Breast epithelium (tissue), 4 donors: ENCODE data around the gene FNDC1. TPM values are rescaled to one million over a fixed set of nuclear protein-coding genes. Genes with fewer than 3 reads are reported as not detected.

ENCODE experiments used
- DNase-seq, 2 donors: peaks; one replicate each; pipeline ENCODE4 v3.0.0-alpha.2; 2019; ENCODE audit warnings: low spot score in 2 of 2
- H3K27ac ChIP-seq, 2 donors: fragments of 200-600 bp; sonication (generic) in 1 of 2; one replicate each; pipeline ENCODE4 v1.5.1; 2016 to 2019; ENCODE audit warnings: mild to moderate bottlenecking in 1 of 2
- H3K27me3 ChIP-seq, 2 donors: fragments of 200-600 bp; sonication (generic) in 1 of 2; one replicate each; pipeline versions ENCODE4 v1.5.1 to v1.6.0; 2017 to 2019; ENCODE audit warnings: control low read depth in 1 of 2, mild to moderate bottlenecking in 1 of 2
- H3K36me3 ChIP-seq: fragments of 200-600 bp; one replicate; pipeline ENCODE4 v1.5.1; 2019
- H3K4me1 ChIP-seq, 2 donors: fragments of 200-600 bp; sonication (generic); one replicate each; pipeline ENCODE4 v1.5.1; 2016 to 2019; ENCODE audit warnings: control low read depth in 1 of 2
- H3K4me3 ChIP-seq, 3 donors: fragments of 200-600 bp; sonication (generic); 1 replicate in 2 of 3; 2 replicates in 1 of 3; pipeline ENCODE4 v1.5.1; 2016 to 2019; ENCODE audit warnings: mild to moderate bottlenecking in 3 of 3, moderate library complexity in 2 of 3
- H3K9me3 ChIP-seq, 2 donors: fragments of 200-600 bp; sonication (generic) in 1 of 2; one replicate each; pipeline ENCODE4 v1.5.1; 2016 to 2019; ENCODE audit warnings: control low read depth in 1 of 2
- POLR2A ChIP-seq: fragments of 450-650 bp; IDR thresholded peaks from one replicate; pipeline ENCODE4 v1.6.1; 2016; ENCODE audit warnings: antibody characterized with exemption, mild to moderate bottlenecking, moderate library complexity
- POLR2AphosphoS5 ChIP-seq, 3 donors: sonication (generic); formaldehyde crosslinking; IDR thresholded peaks; one replicate each; pipeline ENCODE4 v1.6.1; 2017; ENCODE audit warnings: antibody characterized with exemption in 3 of 3
- intact Hi-C: fragments of 100-400 bp; cut with DNase I; formaldehyde crosslinking; loops from one replicate; pipeline ENCODE4 v1.15.1; 2023; ENCODE audit warnings: low total_unique reads
- total RNA-seq, 3 donors: library from RNA; depleted of rRNA; stranded (reverse); fragments of >200 nt; gene quantifications; one replicate each; pipeline ENCODE4 v1.1.0, GENCODE V29; 2016
- TF ChIP-seq, protein P1 (sequence below), 3 donors: fragments of 450-650 bp; IDR thresholded peaks; one replicate each; pipeline ENCODE4 v1.5.1; 2016 to 2017; ENCODE audit warnings: antibody characterized with exemption in 3 of 3, mild to moderate bottlenecking in 3 of 3, moderate library complexity in 3 of 3

FNDC1 gene
- total RNA-seq, 3 donors from 2014 or later: 0.15 to 10.1 (median 0.33) TPM

DNA sequence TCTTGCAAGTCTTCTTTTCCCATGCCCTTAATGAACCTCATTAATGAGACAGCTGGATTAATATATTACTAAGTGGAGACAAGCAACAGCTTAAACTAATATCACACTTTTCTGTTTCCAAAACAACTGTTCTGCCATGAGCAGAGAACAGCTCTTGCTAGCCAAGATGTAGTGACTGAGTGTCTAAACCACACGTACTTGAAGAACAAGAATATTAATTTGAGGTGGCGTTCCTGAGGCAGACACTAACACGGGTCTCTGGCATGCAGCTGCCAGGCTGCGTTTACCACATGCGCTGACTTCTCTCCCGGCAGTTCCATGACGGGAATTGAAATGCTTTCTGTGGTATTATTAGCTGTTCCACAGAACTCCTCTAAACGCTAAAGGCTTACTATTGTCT lies 80.6 kb downstream of the FNDC1 start:
- Histone ChIP-seq H3K27ac (peak overlapping the region in 1 of 2 donors; percentile 1), H3K36me3 (no peaks in the 10 kb centered on the region), H3K4me1 (no peaks in the 10 kb centered on the region), H3K9me3 (no peaks in the 10 kb centered on the region), H3K4me3 (no peak overlapping the region), H3K27me3 (no peaks in the 10 kb centered on the region)
- peak in 1 of 2 donors; percentile 30 for DNase-seq
- intact Hi-C loops: no loop called here
- TF ChIP-seq, protein P1, sequence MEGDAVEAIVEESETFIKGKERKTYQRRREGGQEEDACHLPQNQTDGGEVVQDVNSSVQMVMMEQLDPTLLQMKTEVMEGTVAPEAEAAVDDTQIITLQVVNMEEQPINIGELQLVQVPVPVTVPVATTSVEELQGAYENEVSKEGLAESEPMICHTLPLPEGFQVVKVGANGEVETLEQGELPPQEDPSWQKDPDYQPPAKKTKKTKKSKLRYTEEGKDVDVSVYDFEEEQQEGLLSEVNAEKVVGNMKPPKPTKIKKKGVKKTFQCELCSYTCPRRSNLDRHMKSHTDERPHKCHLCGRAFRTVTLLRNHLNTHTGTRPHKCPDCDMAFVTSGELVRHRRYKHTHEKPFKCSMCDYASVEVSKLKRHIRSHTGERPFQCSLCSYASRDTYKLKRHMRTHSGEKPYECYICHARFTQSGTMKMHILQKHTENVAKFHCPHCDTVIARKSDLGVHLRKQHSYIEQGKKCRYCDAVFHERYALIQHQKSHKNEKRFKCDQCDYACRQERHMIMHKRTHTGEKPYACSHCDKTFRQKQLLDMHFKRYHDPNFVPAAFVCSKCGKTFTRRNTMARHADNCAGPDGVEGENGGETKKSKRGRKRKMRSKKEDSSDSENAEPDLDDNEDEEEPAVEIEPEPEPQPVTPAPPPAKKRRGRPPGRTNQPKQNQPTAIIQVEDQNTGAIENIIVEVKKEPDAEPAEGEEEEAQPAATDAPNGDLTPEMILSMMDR (IDR thresholded peaks at IDR 0.05): no peak
- TF ChIP-seq POLR2A: no peak
- TF ChIP-seq POLR2AphosphoS5 (IDR thresholded peaks at IDR 0.05): no peak

- no peaks in the 10 kb centered on the region for H3K4me1 ChIP-seq
- no peaks in the 10 kb centered on the region for H3K27me3 ChIP-seq
- intact Hi-C loops: no loop called here
- no peak overlapping the region for H3K27ac ChIP-seq
- H3K36me3 ChIP-seq: no peaks in the 10 kb centered on the region
- H3K4me3 ChIP-seq: no peak overlapping the region
- no peaks in the 10 kb centered on the region for H3K9me3 ChIP-seq
- TF ChIP-seq POLR2A: no peak
- TF ChIP-seq, protein P1 (IDR thresholded peaks at IDR 0.05): no peak
- no peak for TF ChIP-seq POLR2AphosphoS5 (IDR thresholded peaks at IDR 0.05)
- DNase-seq: no peak
Measured at GRCh38 chr6:159250633-159251032, 81.4 kb downstream of the FNDC1 start.

- H3K27ac ChIP-seq: no peak overlapping the region
- no peak for DNase-seq
- no peak for TF ChIP-seq POLR2A
- no peak for TF ChIP-seq POLR2AphosphoS5 (IDR thresholded peaks at IDR 0.05)
- TF ChIP-seq, protein P1 (IDR thresholded peaks at IDR 0.05): peak in 2 of 3 donors; percentile 41 to 48
- intact Hi-C loops: no loop called here
- no peaks in the 10 kb centered on the region for H3K9me3 ChIP-seq
- no peaks in the 10 kb centered on the region for H3K36me3 ChIP-seq
- H3K4me3 ChIP-seq: peak overlapping the region in 2 of 3 donors; percentile 16 to 22
- no peaks in the 10 kb centered on the region for H3K27me3 ChIP-seq
- no peaks in the 10 kb centered on the region for H3K4me1 ChIP-seq
Measured at GRCh38 chr6:159252955-159253508, 83.8 kb downstream of the FNDC1 start.

- no peaks in the 10 kb centered on the region for H3K27me3 ChIP-seq
- intact Hi-C loops: no loop called here
- no peaks in the 10 kb centered on the region for H3K4me1 ChIP-seq
- DNase-seq: no peak
- H3K9me3 ChIP-seq: no peaks in the 10 kb centered on the region
- TF ChIP-seq POLR2A (no peak), POLR2AphosphoS5 (IDR thresholded peaks at IDR 0.05) (no peak)
- TF ChIP-seq, protein P1 (IDR thresholded peaks at IDR 0.05): no peak
- H3K4me3 ChIP-seq: no peak overlapping the region
- no peaks in the 10 kb centered on the region for H3K36me3 ChIP-seq
- H3K27ac ChIP-seq: no peak overlapping the region
Measured at GRCh38 chr6:159254186-159254585, 85.0 kb downstream of the FNDC1 start.

GRCh38 chr6:159255434-159255951 lies 86.3 kb downstream of the FNDC1 start:
- Histone ChIP-seq H3K4me3 (no peak overlapping the region), H3K27ac (no peak overlapping the region), H3K4me1 (no peaks in the 10 kb centered on the region), H3K36me3 (no peaks in the 10 kb centered on the region), H3K27me3 (no peaks in the 10 kb centered on the region), H3K9me3 (no peaks in the 10 kb centered on the region)
- intact Hi-C loops: no loop called here
- DNase-seq: no peak
- TF ChIP-seq, protein P1 (IDR thresholded peaks at IDR 0.05): no peak
- no peak for TF ChIP-seq POLR2A
- no peak for TF ChIP-seq POLR2AphosphoS5 (IDR thresholded peaks at IDR 0.05)
